Caki2 (cell line): ENCODE results near the gene HOXC4. TPM values are rescaled to one million over a fixed set of nuclear protein-coding genes. Genes with fewer than 3 reads are reported as not detected.
"Not testable (repeated sequence)": the region's sequence is repeated elsewhere in the genome, so short reads cannot be mapped to it uniquely, and the experiment has no call there.

Experiments used
- DNase-seq: peaks from one replicate; pipeline ENCODE4 v3.0.0-alpha.2; 2015; ENCODE audit warnings: low read depth
- in situ Hi-C: cut with HindIII; loops from 2 replicates; pipeline ENCODE4 v1.10.0; 2016; ENCODE audit warnings: low sequenced_read_pairs, low pct_unique_long_range_greater_than_20kb, mixed read lengths
- total RNA-seq: library from RNA; depleted of rRNA; stranded (reverse); fragments of >200 nt; shearing (Covaris generic); gene quantifications from 2 replicates; pipeline ENCODE4 v1.2.3, GENCODE V29; 2014; ENCODE audit warnings: low replicate concordance; rRNA removed

Gene HOXC4
- total RNA-seq, 1 experiment from 2014 or later = 1.0 TPM

DNA sequence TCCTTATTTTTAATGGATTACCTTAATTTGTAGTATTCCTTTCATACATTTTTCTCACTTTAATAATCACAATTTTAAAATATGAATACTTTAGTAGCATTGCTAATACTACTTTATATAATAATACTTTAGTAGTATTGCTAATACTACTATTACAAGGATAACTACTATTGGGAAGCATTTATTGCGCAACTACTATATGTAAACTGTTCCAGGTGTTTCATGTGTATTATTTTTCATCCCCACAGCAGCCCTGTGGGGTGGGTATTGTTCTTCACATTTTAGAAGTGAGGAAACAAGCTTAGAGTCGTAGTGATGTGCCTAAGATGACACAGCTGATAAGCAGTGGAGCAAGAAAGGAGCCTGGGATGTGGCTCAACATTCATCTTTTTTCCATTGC lies 45.0 kb downstream of the HOXC4 start:
- DNase-seq, in situ Hi-C loops: not testable (repeated sequence)

DNA sequence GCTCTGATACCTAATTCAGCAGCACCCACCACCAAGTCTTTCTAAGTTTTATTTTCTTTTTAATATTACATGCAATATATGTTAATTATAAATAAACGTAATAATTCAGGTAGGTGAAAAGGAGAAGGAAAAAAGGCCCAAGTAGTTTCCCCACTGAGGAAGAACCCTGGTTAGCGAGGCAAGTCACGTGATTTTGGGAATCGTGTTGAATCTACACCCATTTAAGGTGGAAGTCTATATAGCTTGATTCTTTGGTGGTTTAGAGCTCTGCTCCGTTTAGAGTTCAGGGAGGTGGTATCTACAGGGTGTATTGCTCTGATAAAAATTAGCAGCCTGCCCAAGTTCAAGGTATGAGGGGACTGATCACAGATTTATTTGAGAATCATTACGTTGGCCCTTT lies 47.0 kb downstream of the HOXC4 start:
- DNase-seq, in situ Hi-C loops: not testable (repeated sequence)

DNA sequence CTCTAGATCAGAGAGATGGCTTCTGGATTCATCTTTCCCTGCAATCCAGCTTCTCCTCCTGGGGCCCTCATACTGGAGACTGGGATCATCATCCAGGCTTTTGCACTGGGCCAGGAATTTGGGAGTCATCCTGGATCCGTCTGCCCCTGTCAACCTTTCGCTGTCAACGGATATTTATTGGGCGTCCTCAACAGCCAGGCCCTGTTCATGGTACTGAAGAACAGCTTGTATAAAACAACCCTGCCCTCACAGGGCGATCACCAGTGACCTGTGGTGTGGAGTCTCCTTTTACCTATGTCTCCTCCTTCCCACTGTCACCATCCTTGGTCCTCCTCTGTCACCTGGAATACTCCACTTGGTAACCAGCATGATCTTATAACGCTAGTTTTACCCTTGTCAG lies 48.6 kb downstream of the HOXC4 start:
- DNase-seq, in situ Hi-C loops: not testable (repeated sequence)

DNA sequence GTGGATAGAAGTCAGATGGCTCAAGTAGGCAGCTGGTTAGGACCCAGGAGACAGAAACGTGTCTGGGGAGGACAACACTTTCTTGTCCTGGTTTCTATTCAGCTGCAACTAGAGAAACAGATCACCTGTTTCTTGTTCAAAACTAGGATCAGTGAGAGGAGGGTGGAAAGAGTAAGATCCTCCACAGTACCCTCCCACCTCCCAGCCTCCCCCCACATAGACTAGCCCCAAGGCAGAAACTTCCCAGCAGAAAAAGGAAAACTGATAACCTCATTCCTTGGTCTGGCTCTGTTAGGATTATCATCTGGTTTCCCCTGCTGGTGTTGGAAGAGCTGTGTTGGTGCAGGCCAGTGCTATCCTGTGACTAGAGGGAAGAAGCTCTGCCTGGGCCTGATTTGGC lies 50.2 kb downstream of the HOXC4 start:
- DNase-seq, in situ Hi-C loops: not testable (repeated sequence)

Other genes with a start within 250 kb of the HOXC4 start
- gene HOXC13, start 115.0 kb upstream of the HOXC4 start, total RNA-seq = 0.24 and 1.4 TPM in 2 replicates
- not detected in 2 replicates for gene HOXC12, start 98.9 kb upstream of the HOXC4 start, total RNA-seq
- gene HOXC11, start 80.7 kb upstream of the HOXC4 start, total RNA-seq = not detected in 2 replicates
- gene HOTAIR, start 78.9 kb upstream of the HOXC4 start, total RNA-seq = not detected in 2 replicates
- gene HOXC10, start 68.7 kb upstream of the HOXC4 start, total RNA-seq = 6.5 and 38.1 TPM in 2 replicates
- 1.4 and 2.4 TPM in 2 replicates for gene HOXC9, start 53.7 kb upstream of the HOXC4 start, total RNA-seq
- not detected in 2 replicates for gene HOXC8, start 44.9 kb upstream of the HOXC4 start, total RNA-seq
- gene HOXC6, start 25.4 kb upstream of the HOXC4 start, total RNA-seq = 0.68 TPM in 1 of 2 replicates, not detected in the other
- gene HOXC5, start 20.8 kb upstream of the HOXC4 start, total RNA-seq = not detected in 2 replicates
- gene SMUG1, start 135.2 kb downstream of the HOXC4 start, total RNA-seq = 40.5 and 85.2 TPM in 2 replicates
- 40.4 and 44.3 TPM in 2 replicates for gene CBX5, start 226.3 kb downstream of the HOXC4 start, total RNA-seq
- 111 and 112 TPM in 2 replicates for gene HNRNPA1, start 226.9 kb downstream of the HOXC4 start, total RNA-seq
- gene NFE2, start 247.2 kb downstream of the HOXC4 start, total RNA-seq = not detected in 2 replicates